Esophagus muscularis mucosa (tissue), 4 donors: Measurements from ENCODE around the gene NDUFS7. TPM values are rescaled to one million over a fixed set of nuclear protein-coding genes. Genes with fewer than 3 reads are reported as not detected.

ENCODE experiments used
- DNase-seq: peaks from one replicate; pipeline ENCODE4 v3.0.0-alpha.2; 2017; ENCODE audit errors: extremely low spot score
- H3K27ac ChIP-seq, 4 donors: fragments of 200-600 bp; sonication (generic); replicated peaks in 1 of 4; 1 replicate in 3 of 4; 2 replicates in 1 of 4; pipeline ENCODE4 v1.5.1; 2016 to 2019; ENCODE audit warnings: mild to moderate bottlenecking in 1 of 4
- H3K27me3 ChIP-seq, 4 donors: fragments of 200-600 bp; sonication (generic); one replicate each; pipeline versions ENCODE4 v1.5.1 to v1.6.0; 2016 to 2019
- H3K36me3 ChIP-seq, 4 donors: fragments of 200-600 bp; sonication (generic); one replicate each; pipeline ENCODE4 v1.5.1; 2016 to 2019
- H3K4me1 ChIP-seq, 4 donors: fragments of 200-600 bp; sonication (generic); one replicate each; pipeline ENCODE4 v1.5.1; 2016 to 2019
- H3K4me3 ChIP-seq, 4 donors: fragments of 200-600 bp; sonication (generic); 1 replicate in 2 of 4; 2 replicates in 2 of 4; pipeline ENCODE4 v1.5.1; 2016 to 2019; ENCODE audit warnings: mild to moderate bottlenecking in 4 of 4, moderate library complexity in 1 of 4
- H3K9me3 ChIP-seq, 4 donors: fragments of 200-600 bp; sonication (generic); 1 replicate in 3 of 4; 2 replicates in 1 of 4; pipeline ENCODE4 v1.5.1; 2016 to 2019
- CTCF ChIP-seq, 3 experiments: fragments of 200-600 bp in 2 of 3; fragments of 450-650 bp in 1 of 3; sonication (generic) in 2 of 3; IDR thresholded peaks; one replicate each; pipeline ENCODE4 v1.5.1; 2017 to 2019; ENCODE audit warnings: antibody characterized with exemption in 3 of 3, mild to moderate bottlenecking in 2 of 3, moderate library complexity in 1 of 3
- EP300 ChIP-seq: sonication (generic); formaldehyde crosslinking; IDR thresholded peaks from one replicate; pipeline ENCODE4 v1.6.1; 2017; ENCODE audit warnings: antibody characterized with exemption
- POLR2A ChIP-seq: fragments of 450-650 bp; IDR thresholded peaks from one replicate; pipeline ENCODE4 v1.6.1; 2017; ENCODE audit warnings: antibody characterized with exemption, moderate library complexity, mild to moderate bottlenecking, low read depth
- POLR2AphosphoS5 ChIP-seq, 2 donors: sonication (generic); formaldehyde crosslinking; IDR thresholded peaks; one replicate each; pipeline ENCODE4 v1.6.1; 2017; ENCODE audit warnings: antibody characterized with exemption in 2 of 2
- WGBS: methylation state at CpG from one replicate; pipeline ENCODE4 v1.1.5; 2018; 5-methylcytosine and 5-hydroxymethylcytosine counted together
- intact Hi-C: fragments of 100-400 bp; cut with DNase I; formaldehyde crosslinking; loops from one replicate; pipeline ENCODE4 v1.15.1; 2023
- total RNA-seq, 4 donors: library from RNA; depleted of rRNA; stranded (reverse); fragments of >200 nt; gene quantifications; one replicate each; pipeline versions ENCODE4 v1.1.0 to v1.2.1, GENCODE V29; 2016

Gene NDUFS7
- total RNA-seq, 4 donors from 2014 or later, result 85.6 to 110 (median 89.4) TPM

- Histone ChIP-seq H3K9me3 (no peaks in the 10 kb centered on the region), H3K4me3 (no peak overlapping the region), H3K27me3 (peaks cover 0 to 5% (median 0%) of the 10 kb centered on the region in 4 donors), H3K27ac (no peak overlapping the region), H3K36me3 (peaks cover 0 to 16% (median 13%) of the 10 kb centered on the region in 4 donors), H3K4me1 (peaks cover 32 to 64% (median 60%) of the 10 kb centered on the region in 4 donors)
- TF ChIP-seq EP300 (no peak), POLR2AphosphoS5 (IDR thresholded peaks at IDR 0.05) (no peak), POLR2A (no peak), CTCF (IDR thresholded peaks at IDR 0.05) (no peak)
- intact Hi-C loops, result no loop called here
- WGBS, result 95% methylated on average over 14 of the region's 19 CpGs
- no peak for DNase-seq
These were observed 15.4 kb downstream of the NDUFS7 start for GRCh38 chr19:1399079-1399478.

GRCh38 chr19:1399745-1400144 lies 16.0 kb downstream of the NDUFS7 start:
- Histone ChIP-seq H3K4me1 (peaks cover 31 to 58% (median 57%) of the 10 kb centered on the region in 4 donors), H3K36me3 (peaks cover 0 to 10% (median 7%) of the 10 kb centered on the region in 4 donors), H3K27me3 (peaks cover 0 to 5% (median 0%) of the 10 kb centered on the region in 4 donors), H3K9me3 (no peaks in the 10 kb centered on the region), H3K27ac (no peak overlapping the region), H3K4me3 (no peak overlapping the region)
- no peak for DNase-seq
- intact Hi-C loops, result loop anchor here (10.0 kb wide), 1 partner anchor 115 kb away; the partner anchor contains the start of gene EFNA2
- 94% methylated on average over 13 of the region's 15 CpGs for WGBS
- no peak for TF ChIP-seq POLR2A
- no peak for TF ChIP-seq POLR2AphosphoS5 (IDR thresholded peaks at IDR 0.05)
- no peak for TF ChIP-seq CTCF (IDR thresholded peaks at IDR 0.05)
- TF ChIP-seq EP300, result no peak

- no peak for DNase-seq
- H3K4me1 ChIP-seq, result peaks cover 23 to 50% (median 49%) of the 10 kb centered on the region in 4 donors
- no peak for TF ChIP-seq CTCF (IDR thresholded peaks at IDR 0.05)
- TF ChIP-seq POLR2A, result no peak
- no peak for TF ChIP-seq POLR2AphosphoS5 (IDR thresholded peaks at IDR 0.05)
- no peak for TF ChIP-seq EP300
- peaks cover 0 to 9% (median 0%) of the 10 kb centered on the region in 4 donors for H3K36me3 ChIP-seq
- H3K9me3 ChIP-seq, result no peaks in the 10 kb centered on the region
- 14% methylated on average over 7 of the region's 36 CpGs for WGBS
- H3K27me3 ChIP-seq, result peaks cover 0 to 5% (median 0%) of the 10 kb centered on the region in 4 donors
- H3K4me3 ChIP-seq, result peak overlapping the region; percentile 63 to 82 (median 68)
- intact Hi-C loops, result loop anchor here (10.0 kb wide), 1 partner anchor 116 kb away; the partner anchor contains the start of gene EFNA2
- H3K27ac ChIP-seq, result no peak overlapping the region
These were observed 16.8 kb downstream of the NDUFS7 start for GRCh38 chr19:1400281-1401137.

- intact Hi-C loops, result loop anchor here (10.0 kb wide), 1 partner anchor 117 kb away; the partner anchor contains the start of gene EFNA2
- TF ChIP-seq CTCF (IDR thresholded peaks at IDR 0.05) (peak; percentile 49 to 64 (median 56)), POLR2A (no peak)
- Histone ChIP-seq H3K36me3 (peaks cover 0 to 9% (median 0%) of the 10 kb centered on the region in 4 donors), H3K4me1 (peaks cover 15 to 44% (median 43%) of the 10 kb centered on the region in 4 donors), H3K4me3 (peak within 1 kb of the TSS; percentile 63 to 82 (median 68)), H3K27me3 (peaks cover 0 to 5% (median 0%) of the 10 kb centered on the region in 4 donors), H3K27ac (peak within 1 kb of the TSS in 1 of 4 donors; percentile 3), H3K9me3 (no peaks in the 10 kb centered on the region)
- DNase-seq, result no peak
- WGBS, result 0% methylated on average over 4 of the region's 87 CpGs
These were observed 17.6 kb downstream of the NDUFS7 start, which contains the start of gene GAMT for GRCh38 chr19:1401138-1401888. Gene GAMT, minus strand, starts transcription at chr19:1401542. Its CDS starts 66 bp downstream, at chr19:1401476.
